GM13976 (cell line): ENCODE results near the gene BPIFB1.

Source experiments
- DNase-seq: peaks from one replicate; pipeline ENCODE4 v3.0.0; 2012; ENCODE audit warnings: low spot score
- CTCF ChIP-seq: IDR thresholded peaks from 2 replicates; pipeline ENCODE4 v1.5.1; 2012; ENCODE audit warnings: borderline replicate concordance, mild to moderate bottlenecking; ENCODE audit not compliant: insufficient read depth; ENCODE audit errors: extremely low read depth, missing control alignments, control extremely low read depth
- in situ Hi-C: fragments of 300-500 bp; cut with MboI; formaldehyde crosslinking; loops from one replicate; pipeline ENCODE4 v1.12.0; 2022; ENCODE audit warnings: low sequenced_read_pairs, mixed read lengths, inconsistent platforms; ENCODE audit not compliant: unreplicated experiment

BPIFB1 gene

DNA sequence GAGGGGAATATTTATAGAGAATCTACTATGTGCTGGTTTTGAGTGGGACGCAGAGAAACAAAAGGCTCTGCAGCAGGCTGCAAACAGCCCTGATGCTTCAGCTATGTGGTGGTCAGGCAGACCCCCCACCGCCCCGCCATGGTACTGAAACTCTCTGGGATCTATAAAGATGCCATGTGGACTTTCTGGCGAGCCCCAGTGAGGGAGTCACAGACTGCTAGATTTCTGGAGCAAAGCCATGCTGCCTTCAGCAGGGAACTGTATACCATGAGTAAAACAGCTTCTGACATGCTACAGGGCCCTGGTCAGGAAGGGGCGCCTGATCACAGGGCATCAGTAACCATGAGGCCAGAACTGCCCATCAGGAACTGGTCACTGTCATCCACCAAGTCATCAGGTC, 19.2 kb upstream of the BPIFB1 start:
- in situ Hi-C loops, result no loop called here

DNA sequence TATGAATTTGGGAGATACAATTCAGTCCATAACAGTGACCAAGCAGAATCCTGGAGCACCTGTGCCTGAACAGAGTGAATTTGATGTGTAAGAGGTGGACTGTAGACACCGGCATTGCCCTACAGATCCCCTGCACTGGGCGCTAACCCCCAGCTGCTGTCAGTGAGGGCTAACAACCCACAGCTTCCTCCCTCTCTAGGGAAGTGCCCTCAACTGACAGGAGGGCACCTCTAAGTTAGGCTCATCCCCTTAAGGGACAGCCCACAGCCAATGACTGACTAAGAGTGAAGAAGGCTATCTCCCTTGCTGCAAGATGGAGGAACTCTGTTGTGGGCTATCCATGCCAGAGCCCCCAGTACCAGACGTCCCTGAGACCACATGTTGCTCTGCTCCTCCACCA, 15.3 kb upstream of the BPIFB1 start:
- DNase-seq, result no peak
- in situ Hi-C loops, result no loop called here
- no peak for TF ChIP-seq CTCF

More for the DNA sequence above, 19.2 kb upstream of the BPIFB1 start:
- no peak for DNase-seq
- no peak for TF ChIP-seq CTCF

DNA sequence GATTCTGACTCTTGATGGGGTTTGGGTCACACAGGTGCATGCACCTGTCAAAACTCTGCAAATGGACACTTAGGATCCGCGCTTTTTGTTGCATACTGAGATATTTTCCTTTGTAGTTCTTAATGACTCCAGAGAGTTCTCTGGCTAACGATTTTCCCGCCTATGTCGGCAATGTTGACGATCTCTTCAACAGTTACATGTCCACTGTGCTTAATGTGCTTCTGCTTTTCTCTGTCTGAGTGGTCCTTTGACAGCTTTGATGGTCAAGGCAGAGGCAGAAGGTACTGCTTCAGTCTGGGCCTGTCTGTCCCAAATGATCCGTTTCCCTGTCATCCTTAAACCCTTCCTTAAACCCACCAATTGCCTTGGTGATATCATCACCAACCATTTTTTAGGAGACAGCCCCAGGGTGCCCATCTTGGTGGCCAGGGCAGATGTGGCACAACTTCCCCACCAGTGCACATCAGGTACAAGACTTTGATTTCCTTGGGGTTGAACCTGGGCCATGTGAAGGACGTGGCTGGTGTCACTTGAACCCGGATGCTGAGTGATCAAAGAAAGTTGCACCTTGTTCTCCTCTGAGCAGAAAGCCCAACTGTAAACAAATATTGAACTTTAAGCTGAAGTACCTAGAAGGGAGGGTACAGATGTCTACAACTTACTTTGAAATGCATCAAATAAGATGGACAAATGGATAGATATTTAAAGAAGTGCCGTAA, 10.7 kb upstream of the BPIFB1 start:
- no peak for DNase-seq
- in situ Hi-C loops, result no loop called here
- no peak for TF ChIP-seq CTCF

DNA sequence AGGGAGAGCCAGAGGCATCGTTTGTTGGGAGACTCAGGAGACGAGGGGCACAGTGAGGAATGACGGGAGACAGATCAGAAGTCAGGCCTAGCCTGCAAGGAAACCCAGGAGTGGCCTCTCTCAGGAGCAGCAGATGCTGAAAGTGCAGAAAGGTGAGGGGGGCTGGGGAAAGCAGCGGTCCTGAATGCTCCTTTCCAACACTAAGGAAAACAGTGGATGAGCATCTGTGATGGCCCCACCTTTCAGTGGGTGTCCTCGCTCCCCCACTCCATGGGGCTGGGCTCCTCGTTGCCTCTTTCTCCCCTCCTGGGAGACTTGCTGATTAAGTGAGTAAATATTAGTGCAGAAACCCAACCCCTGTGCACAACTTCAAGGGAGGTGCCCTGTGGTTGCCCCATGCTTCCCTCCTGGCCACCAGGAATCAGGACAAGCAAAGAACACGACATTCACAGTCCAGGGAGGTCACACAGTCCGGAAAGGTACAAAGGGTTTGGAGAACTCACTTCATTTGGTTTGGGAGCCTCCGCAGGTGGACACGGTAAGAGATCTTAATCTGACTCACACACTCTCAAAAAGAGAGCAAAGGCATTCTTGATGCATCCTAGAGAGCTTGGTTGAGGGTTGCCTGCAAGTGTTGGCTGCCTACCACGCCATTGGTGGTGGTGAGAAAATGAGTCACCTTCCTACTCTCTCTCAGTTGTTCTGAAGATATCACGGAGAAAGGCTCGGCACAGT, 9.7 kb upstream of the BPIFB1 start:
- TF ChIP-seq CTCF, result no peak
- in situ Hi-C loops, result no loop called here
- DNase-seq, result no peak

- no peak for DNase-seq
- no peak for TF ChIP-seq CTCF
- in situ Hi-C loops, result no loop called here
Measured at GRCh38 chr20:33275215-33275614, 7.8 kb upstream of the BPIFB1 start.

- no peak for TF ChIP-seq CTCF
- no peak for DNase-seq
- in situ Hi-C loops, result no loop called here
Measured at GRCh38 chr20:33275871-33276270, 7.1 kb upstream of the BPIFB1 start.
